CD1c-positive myeloid dendritic cell (primary cell): Measurements from ENCODE around the gene CYB561.
A peak's percentile ranks its signal among the peaks of the same experiment; 100 is the strongest.

Experiments
- DNase-seq: peaks from one replicate; pipeline ENCODE4 v3.0.0-alpha.2; 2016; ENCODE audit errors: extremely low spot score

The CYB561 gene

DNA sequence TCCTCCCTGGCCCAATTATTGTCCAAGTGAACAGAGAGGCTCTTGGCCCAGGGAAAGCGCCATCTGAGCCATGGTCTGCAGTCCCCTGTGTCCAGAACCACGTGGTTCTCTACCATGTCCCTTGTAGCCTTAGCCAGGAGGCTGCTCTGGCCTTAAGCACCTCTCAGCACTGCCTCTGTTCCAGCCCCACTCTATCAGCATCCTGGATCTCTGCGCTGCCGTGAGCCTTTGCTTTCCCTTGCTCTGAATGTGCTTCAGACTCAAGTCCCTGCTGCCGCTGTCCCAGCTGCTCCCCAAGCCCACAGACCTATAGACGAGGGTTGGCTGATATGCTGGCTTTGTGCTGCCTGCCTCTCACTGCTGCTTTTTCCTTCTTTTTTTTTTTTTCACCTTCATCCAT lies 33.9 kb downstream of the CYB561 start:
- DNase-seq = no peak

DNA sequence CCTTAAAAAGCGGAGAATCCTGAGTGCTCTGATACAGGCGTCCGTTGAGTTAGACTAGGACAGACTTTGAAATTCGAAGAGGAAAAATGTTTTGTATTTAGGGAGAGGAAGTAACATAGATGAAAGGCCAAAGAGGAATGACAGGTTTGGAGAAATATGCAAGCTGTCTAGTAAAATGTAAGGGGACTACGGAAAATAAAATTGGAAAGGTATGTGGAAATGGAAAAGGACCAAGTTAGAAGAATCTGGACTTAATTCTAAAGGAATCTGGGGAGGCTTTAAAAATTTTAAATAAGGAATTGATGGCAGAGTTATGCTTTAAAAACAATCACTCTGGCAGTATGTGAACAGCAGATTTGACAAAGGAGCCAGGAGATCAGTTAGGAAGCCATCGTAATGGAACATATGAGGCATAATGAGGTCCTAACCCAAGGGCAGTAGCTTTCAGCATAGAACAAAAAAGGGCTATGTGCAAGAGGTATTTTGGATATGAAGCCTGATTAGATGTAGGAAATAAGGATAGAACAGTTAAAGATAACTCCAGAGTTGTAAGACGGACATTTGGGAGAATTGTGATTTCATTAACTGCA lies 38.3 kb downstream of the CYB561 start:
- DNase-seq = no peak

- DNase-seq = peak; percentile 83
These were observed 39.3 kb downstream of the CYB561 start for GRCh38 chr17:63406689-63407330.

DNA sequence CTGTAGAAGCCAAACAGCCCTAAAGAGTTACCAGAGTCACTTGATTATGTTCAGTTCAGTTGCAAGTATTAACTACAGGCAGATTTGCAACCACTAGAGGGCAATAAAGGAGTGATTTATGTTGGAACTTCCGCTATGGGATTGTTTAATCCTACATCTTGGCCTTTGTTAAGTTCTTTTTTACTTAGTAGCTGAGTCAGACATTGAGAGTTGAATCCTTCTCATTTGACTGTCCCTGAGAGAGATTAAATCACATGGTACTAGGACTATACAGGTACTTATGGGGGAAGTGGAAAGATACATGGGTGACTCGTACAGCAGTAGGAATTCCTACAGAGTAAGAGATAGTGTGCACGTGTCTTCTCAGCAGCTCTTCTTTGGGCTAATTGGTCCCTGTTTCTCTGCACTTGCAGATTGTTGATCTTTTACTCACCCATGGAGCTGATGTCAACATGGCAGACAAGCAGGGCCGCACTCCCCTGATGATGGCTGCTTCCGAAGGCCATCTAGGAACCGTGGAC lies 40.3 kb downstream of the CYB561 start:
- peak; percentile 77 for DNase-seq

DNA sequence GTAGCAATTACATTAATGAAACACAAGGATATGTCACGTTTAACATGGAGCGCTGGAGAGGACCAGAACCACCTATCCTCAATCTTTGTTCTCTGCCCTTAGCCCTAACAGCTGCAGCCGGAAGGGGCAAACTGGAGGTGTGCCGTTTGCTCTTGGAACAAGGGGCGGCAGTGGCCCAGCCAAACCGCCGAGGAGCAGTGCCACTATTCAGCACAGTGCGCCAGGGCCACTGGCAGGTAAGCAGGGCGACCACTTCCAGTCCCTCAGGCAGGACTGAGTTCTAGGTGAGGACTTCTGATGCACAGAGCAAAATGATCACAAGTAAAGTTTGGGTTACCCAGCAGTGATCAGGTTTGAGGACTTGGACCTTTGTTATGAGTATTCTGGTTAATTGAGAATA lies 41.1 kb downstream of the CYB561 start:
- DNase-seq = no peak

DNA sequence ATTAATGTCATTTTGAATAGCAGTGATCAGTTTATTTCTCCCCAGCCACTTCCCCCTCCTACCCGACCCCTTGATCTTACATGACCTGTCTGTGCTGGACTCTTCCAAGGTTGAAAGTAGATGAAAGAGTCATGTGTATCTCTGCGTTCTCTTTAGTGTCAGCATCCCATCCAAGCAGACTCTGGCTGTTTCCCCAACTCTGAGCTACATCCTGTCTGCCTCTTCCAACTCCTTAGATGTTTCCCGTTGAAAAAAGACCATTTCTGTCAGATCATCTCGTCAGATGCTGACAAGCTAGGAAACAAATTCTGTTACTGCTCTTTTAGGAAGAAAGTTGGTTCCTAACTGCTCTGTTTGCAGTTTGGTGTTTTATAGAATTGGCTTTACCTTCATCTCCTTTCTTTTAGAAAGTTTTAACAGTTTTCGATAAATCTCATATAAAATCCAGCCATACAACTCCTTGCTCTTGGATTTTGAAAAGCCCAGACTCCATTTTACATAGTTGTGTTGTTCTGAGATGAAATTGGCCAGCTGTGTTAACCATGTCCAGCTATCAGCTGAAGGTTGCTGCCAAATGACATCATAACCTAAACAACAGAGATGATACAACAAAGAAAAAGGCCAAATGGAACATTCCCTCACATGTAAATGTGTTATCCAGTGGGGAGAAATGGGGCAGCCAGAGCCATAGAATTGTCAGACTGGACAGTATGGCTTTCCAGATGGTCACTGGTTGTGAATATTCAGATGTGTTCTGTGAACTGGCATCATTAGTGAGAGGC lies 43.5 kb downstream of the CYB561 start:
- no peak for DNase-seq

- DNase-seq = no peak
These were observed 46.2 kb downstream of the CYB561 start for GRCh38 chr17:63399856-63400255.

DNA sequence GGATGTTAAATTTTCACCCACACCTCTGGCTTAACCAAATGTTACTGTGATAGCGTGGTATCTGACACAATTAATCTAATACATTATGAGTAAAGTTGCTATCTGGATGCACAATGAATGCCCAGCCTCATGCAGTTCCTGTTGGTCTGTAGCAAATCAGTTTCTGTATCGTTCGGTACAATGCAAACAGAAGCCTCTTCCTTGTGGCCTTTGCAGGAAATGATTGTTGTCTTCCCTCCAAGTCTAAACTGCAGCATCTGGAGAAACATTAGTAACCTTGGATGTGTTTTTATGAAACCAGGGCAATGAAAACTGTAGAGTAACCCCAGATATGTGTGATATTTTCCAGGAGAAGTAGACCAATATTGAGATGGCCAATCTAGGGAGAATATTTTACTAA lies 46.8 kb downstream of the CYB561 start:
- no peak for DNase-seq

DNA sequence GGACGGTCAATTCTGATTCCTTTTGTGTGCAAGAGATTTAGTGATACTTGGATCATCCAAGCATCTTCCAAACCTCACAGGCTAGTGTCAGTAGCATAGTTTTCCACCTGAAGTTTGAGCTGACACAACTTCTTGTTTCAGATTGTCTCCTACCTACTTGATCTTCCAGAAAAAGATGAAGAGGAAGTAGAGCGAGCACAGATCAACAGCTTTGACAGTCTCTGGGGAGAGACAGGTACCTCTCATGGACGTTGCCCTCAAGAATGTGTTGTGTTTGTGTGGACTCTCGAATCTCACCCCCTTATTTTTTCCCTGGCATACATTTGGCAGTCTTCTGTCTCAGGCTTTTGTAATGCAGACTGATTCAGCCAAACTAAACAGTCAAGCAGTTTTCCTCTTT lies 47.4 kb downstream of the CYB561 start:
- no peak for DNase-seq

- DNase-seq = no peak
These were observed 50.9 kb downstream of the CYB561 start for GRCh38 chr17:63395075-63395805.

DNA sequence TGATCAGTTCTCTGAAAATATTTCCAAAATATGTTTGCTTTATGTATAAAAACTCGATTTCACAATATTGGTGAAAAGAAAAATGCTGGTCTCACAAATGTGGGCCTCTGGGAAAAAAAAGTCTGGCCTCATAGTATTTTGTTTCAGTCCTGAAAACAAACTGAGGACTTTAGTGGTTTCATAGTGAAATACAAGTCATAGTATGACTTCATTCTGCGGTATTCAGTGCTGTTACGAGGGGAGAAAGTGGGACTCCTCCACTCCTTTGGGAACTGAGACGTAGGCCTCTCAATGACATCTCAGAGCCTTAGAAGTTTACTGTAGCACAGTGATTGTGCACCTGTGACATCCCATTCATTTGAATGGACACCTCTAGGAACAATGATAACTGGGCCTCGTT lies 56.0 kb downstream of the CYB561 start:
- DNase-seq = no peak

DNA sequence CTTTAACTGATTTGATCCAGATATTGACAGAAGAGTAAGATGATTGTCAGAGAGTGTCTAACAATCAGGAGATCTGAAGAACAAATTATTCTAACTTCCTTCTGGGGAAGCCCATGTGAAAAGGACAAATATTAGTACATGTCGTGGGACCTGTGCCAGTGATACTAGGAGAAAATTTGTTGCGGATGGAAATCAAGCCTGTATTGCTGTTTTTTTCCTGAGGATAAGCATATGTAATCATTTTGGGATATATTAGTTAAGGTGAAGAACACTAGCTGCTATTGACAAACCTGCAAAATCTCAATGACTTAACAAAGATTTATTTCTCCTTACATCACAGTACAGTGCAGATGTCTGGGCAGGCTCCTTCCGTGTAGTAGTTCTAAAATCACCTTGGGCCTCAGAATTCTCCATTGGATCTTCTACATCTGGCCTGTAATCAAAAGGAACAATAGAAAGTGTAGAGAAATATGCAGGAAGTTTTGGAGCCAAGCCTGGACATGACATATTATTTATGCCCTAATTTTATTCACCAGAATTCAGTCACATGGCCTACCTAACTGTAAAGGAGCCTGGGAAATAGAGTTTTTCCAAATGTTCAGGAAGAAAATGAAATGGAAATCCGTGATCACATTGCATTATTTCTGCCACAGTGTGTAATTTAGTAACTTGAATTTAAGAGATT lies 58.3 kb downstream of the CYB561 start:
- DNase-seq = no peak

- DNase-seq = no peak
These were observed 63.3 kb downstream of the CYB561 start for GRCh38 chr17:63382826-63383225.
